ENCODE measurements around the gene GALK2. TPM values are rescaled to one million over a fixed set of nuclear protein-coding genes. Genes with fewer than 3 reads are reported as not detected.
"Not testable (repeated sequence)": the region's sequence is repeated elsewhere in the genome, so short reads cannot be mapped to it uniquely, and the experiment has no call there.

The GALK2 gene
- total RNA-seq, 2 donors from 2014 or later = 24.5 to 26.0 TPM

DNA sequence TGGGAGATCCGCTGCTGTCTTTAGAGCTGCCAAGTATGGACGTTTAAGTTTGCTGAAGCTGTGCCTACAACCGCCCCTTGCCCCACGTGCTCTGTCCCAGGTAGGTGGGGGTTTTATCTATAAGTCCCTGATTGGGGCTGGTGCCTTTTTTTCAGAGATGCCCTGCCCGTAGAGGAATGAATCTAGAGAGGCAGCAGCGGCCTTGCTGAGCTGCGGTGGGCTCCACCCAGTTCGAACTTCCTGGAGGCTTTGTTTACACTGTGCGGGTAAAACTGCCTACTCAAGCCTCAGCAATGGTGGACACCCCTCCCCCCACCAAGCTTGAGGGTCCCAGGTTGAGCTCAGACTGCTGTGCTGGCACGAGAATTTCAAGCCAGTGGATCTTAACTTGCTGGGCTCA is 169.6 kb downstream of the GALK2 start:
- Histone ChIP-seq H3K4me1 (no peaks in the 10 kb centered on the region), H3K4me3 (no peak overlapping the region), H3K36me3 (no peaks in the 10 kb centered on the region), H3K27ac (no peak overlapping the region), H3K9me3 (peaks cover 0 to 8% of the 10 kb centered on the region in 2 donors), H3K27me3 (no peaks in the 10 kb centered on the region)
- TF ChIP-seq, protein P1, sequence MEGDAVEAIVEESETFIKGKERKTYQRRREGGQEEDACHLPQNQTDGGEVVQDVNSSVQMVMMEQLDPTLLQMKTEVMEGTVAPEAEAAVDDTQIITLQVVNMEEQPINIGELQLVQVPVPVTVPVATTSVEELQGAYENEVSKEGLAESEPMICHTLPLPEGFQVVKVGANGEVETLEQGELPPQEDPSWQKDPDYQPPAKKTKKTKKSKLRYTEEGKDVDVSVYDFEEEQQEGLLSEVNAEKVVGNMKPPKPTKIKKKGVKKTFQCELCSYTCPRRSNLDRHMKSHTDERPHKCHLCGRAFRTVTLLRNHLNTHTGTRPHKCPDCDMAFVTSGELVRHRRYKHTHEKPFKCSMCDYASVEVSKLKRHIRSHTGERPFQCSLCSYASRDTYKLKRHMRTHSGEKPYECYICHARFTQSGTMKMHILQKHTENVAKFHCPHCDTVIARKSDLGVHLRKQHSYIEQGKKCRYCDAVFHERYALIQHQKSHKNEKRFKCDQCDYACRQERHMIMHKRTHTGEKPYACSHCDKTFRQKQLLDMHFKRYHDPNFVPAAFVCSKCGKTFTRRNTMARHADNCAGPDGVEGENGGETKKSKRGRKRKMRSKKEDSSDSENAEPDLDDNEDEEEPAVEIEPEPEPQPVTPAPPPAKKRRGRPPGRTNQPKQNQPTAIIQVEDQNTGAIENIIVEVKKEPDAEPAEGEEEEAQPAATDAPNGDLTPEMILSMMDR (IDR thresholded peaks at IDR 0.05) = no peak
- no peak for DNase-seq (ENCODE audit: low spot score)

DNA sequence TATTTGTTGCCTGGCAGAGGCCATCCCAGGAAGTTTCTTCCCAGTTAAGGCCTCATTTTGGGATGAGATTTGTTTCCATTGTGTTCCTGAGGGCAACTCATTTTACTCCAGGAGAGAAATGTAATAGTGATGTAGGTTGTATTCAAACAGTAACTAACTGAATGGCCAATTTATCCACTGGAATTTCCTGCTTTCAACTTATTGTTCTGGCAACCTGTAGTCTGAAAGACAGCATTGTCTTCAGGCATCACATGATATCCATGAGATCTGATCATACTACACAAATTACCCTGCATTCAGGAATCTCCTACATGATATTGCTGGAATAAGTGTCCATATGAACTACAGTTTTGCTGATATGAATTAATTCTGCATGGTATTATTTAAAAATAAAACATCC is 173.5 kb downstream of the GALK2 start:
- Histone ChIP-seq H3K27me3 (no peaks in the 10 kb centered on the region), H3K9me3 (peaks cover 0 to 8% of the 10 kb centered on the region in 2 donors)
- TF ChIP-seq, protein P1 (IDR thresholded peaks at IDR 0.05) = no peak

DNA sequence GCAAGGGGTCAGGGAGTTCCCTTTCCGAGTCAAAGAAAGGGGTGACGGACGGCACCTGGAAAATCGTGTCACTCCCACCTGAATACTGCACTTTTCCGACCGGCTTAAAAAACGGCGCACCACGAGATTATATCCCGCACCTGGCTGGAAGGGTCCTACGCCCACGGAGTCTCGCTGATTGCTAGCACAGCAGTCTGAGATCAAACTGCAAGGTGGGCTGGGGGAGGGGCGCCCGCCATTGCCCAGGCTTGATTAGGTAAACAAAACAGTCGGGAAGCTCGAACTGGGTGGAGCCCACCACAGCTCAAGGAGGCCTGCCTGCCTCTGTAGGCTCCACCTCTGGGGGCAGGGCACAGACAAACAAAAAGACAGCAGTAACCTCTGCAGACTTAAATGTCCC is 184.4 kb downstream of the GALK2 start:
- H3K9me3 ChIP-seq; H3K4me1 ChIP-seq; H3K4me3 ChIP-seq; H3K36me3 ChIP-seq; H3K27me3 ChIP-seq; H3K27ac ChIP-seq; DNase-seq (ENCODE audit: low spot score): not testable (repeated sequence)

More for the DNA sequence above, 173.5 kb downstream of the GALK2 start:
- H3K27ac ChIP-seq = no peak overlapping the region
- H3K4me3 ChIP-seq = no peak overlapping the region
- no peaks in the 10 kb centered on the region for H3K4me1 ChIP-seq
- no peak for DNase-seq (ENCODE audit: low spot score)
- H3K36me3 ChIP-seq = no peaks in the 10 kb centered on the region

DNA sequence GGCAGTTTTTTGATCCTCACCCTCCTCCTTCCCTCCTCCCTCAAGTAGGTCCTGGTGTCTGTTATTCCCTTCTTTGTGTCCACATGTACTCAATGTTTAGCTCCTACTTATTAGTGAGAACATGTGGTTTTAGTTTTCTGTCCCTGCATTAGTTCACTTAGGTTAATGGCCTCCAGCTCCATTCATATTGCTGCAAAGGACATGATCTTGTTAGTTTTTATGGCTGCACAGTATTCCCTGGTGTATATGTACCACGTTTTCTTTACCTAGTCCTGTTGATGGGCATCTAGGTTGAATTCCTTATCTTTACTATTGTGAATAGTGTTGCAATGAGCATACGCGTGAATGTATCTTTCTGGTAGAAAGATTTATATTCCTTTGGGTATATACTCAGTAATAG is 191.3 kb downstream of the GALK2 start:
- H3K27ac ChIP-seq = no peak overlapping the region
- no peak overlapping the region for H3K4me3 ChIP-seq
- H3K27me3 ChIP-seq = no peaks in the 10 kb centered on the region
- H3K4me1 ChIP-seq = no peaks in the 10 kb centered on the region
- DNase-seq (ENCODE audit: low spot score) = no peak
- no peaks in the 10 kb centered on the region for H3K36me3 ChIP-seq
- H3K9me3 ChIP-seq = no peaks in the 10 kb centered on the region
- TF ChIP-seq, protein P1 (IDR thresholded peaks at IDR 0.05) = no peak

DNA sequence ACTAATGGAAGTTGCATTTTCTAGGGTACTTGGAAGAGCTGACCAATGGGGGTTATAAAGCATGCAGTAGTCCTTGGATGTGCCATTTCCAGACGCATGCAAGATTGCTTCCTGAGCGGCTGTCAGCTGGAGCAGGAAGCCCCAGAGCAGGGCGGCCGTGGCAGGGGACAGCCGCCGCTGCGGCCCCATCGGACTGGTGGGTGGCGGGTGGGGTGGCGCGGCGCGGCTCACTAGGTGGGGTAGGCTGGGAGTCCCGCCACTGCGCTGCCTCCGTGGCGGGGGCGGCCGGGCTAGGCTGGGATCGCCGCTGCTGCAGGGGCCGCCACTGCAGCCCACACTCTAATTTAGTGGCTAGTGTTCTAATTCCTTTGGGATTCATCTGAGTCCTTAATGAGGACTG is 196.4 kb downstream of the GALK2 start:
- Histone ChIP-seq H3K36me3 (no peaks in the 10 kb centered on the region), H3K9me3 (peaks cover 0 to 5% of the 10 kb centered on the region in 2 donors), H3K4me1 (no peaks in the 10 kb centered on the region), H3K27ac (no peak overlapping the region), H3K27me3 (no peaks in the 10 kb centered on the region), H3K4me3 (no peak overlapping the region)
- TF ChIP-seq, protein P1 (IDR thresholded peaks at IDR 0.05) = no peak
- DNase-seq (ENCODE audit: low spot score) = no peak

DNA sequence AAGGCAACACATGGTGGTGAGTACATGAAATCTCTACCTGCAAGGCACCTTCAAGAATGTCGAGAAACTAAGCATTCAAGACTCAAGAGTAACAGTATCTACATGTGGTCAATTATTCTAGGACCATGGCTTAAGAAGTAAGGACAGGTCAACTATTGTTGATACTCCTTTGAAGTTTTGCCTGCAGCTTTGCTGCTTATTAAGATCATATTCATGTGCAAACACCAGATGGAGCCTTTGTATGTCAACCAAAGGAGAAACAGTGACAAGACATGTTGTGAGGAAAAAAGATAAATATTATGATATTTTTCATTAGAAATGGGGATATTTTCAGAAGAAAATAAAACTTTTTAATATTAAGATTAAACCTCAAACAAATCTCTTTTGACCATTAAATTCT is 200.7 kb downstream of the GALK2 start:
- no peak overlapping the region for H3K4me3 ChIP-seq
- TF ChIP-seq, protein P1 (IDR thresholded peaks at IDR 0.05) = peak in 1 of 2 donors; percentile 45
- no peaks in the 10 kb centered on the region for H3K36me3 ChIP-seq
- H3K27ac ChIP-seq = no peak overlapping the region
- DNase-seq (ENCODE audit: low spot score) = no peak
- H3K9me3 ChIP-seq = peaks cover 0 to 5% of the 10 kb centered on the region in 2 donors
- H3K27me3 ChIP-seq = no peaks in the 10 kb centered on the region
- no peaks in the 10 kb centered on the region for H3K4me1 ChIP-seq
